HepG2 (cell line): Measurements from ENCODE around the gene CRY1. TPM values are rescaled to one million over a fixed set of nuclear protein-coding genes. Genes with fewer than 3 reads are reported as not detected.

ENCODE experiments used
- EZH2 ChIP-seq: conservative IDR thresholded peaks from 2 replicates; pipeline ENCODE4 v1.6.1; 2012; ENCODE audit warnings: mild to moderate bottlenecking, low read depth, low read length, moderate library complexity
- HNRNPLL ChIP-seq: fragments of 200-400 bp; formaldehyde crosslinking; IDR thresholded peaks from 2 replicates; pipeline ENCODE4 v1.6.1; 2017; ENCODE audit warnings: mild to moderate bottlenecking, low read depth, low read length; ENCODE audit not compliant: poor library complexity, severe bottlenecking
- KDM3A ChIP-seq: IDR thresholded peaks from 2 replicates; pipeline ENCODE4 v1.6.1; 2018; ENCODE audit warnings: low read depth, missing compliant biosample characterization
- MED8 ChIP-seq: sonication (generic); formaldehyde crosslinking; IDR thresholded peaks from 2 replicates; pipeline ENCODE4 v1.8.1; 2023; ENCODE audit warnings: mild to moderate bottlenecking, missing genetic modification reagents; ENCODE audit not compliant: insufficient replicate concordance
- NCOR1 ChIP-seq: fragments of 200-600 bp; sonication (generic); IDR thresholded peaks from 2 replicates; pipeline ENCODE4 v1.7.0; 2017; ENCODE audit warnings: antibody characterized with exemption, low read length, borderline replicate concordance
- RERE ChIP-seq: IDR thresholded peaks from 2 replicates; pipeline ENCODE4 v1.6.1; 2016; ENCODE audit warnings: low read depth, missing genetic modification reagents, missing compliant biosample characterization
- SALL1 ChIP-seq: sonication (generic); formaldehyde crosslinking; IDR thresholded peaks from 2 replicates; pipeline ENCODE4 v1.8.0; 2022; ENCODE audit warnings: mild to moderate bottlenecking, missing genetic modification reagents
- SMAD3 ChIP-seq: sonication (generic); formaldehyde crosslinking; IDR thresholded peaks from 2 replicates; pipeline ENCODE4 v1.4.0; 2020; ENCODE audit warnings: missing genetic modification reagents
- TBP ChIP-seq: sonication (generic); formaldehyde crosslinking; IDR thresholded peaks from 2 replicates; pipeline ENCODE4 v1.5.0; 2020; ENCODE audit warnings: missing genetic modification reagents
- TRIM24 ChIP-seq: sonication (generic); formaldehyde crosslinking; IDR thresholded peaks from 2 replicates; pipeline ENCODE4 v1.8.0; 2022; ENCODE audit warnings: mild to moderate bottlenecking, missing genetic modification reagents
- XRCC5 ChIP-seq: fragments of 200-400 bp; formaldehyde crosslinking; optimal IDR thresholded peaks from 2 replicates; pipeline ENCODE3; 2017; ENCODE audit warnings: mild to moderate bottlenecking, low read length
- ZBTB42 ChIP-seq: sonication (generic); formaldehyde crosslinking; IDR thresholded peaks from 2 replicates; pipeline ENCODE4 v1.5.0; 2020; ENCODE audit warnings: mild to moderate bottlenecking, missing genetic modification reagents
- ZBTB46 ChIP-seq: sonication (generic); formaldehyde crosslinking; IDR thresholded peaks from 2 replicates; pipeline ENCODE4 v1.4.0; 2020; ENCODE audit warnings: mild to moderate bottlenecking, missing genetic modification reagents, borderline replicate concordance
- ZBTB7B ChIP-seq: sonication (generic); formaldehyde crosslinking; IDR thresholded peaks from 2 replicates; pipeline ENCODE4 v1.4.0; 2020; ENCODE audit warnings: missing genetic modification reagents
- ZNF138 ChIP-seq: sonication (generic); formaldehyde crosslinking; IDR thresholded peaks from 2 replicates; pipeline ENCODE4 v1.5.0; 2020; ENCODE audit warnings: mild to moderate bottlenecking, low read depth, missing genetic modification reagents
- ZNF180 ChIP-seq: sonication (generic); formaldehyde crosslinking; IDR thresholded peaks from 2 replicates; pipeline ENCODE4 v1.4.0; 2020; ENCODE audit warnings: low read depth, missing genetic modification reagents, borderline replicate concordance
- ZNF3 ChIP-seq: IDR thresholded peaks from 2 replicates; pipeline ENCODE4 v1.7.0; 2017; ENCODE audit warnings: inconsistent platforms
- ZNF605 ChIP-seq: sonication (generic); formaldehyde crosslinking; IDR thresholded peaks from 2 replicates; pipeline ENCODE4 v1.8.0; 2022; ENCODE audit warnings: mild to moderate bottlenecking, missing genetic modification reagents
- ZNF615 ChIP-seq: sonication (generic); formaldehyde crosslinking; IDR thresholded peaks from 2 replicates; pipeline ENCODE4 v1.5.0; 2020; ENCODE audit warnings: mild to moderate bottlenecking, missing genetic modification reagents, borderline replicate concordance
- ZNF841 ChIP-seq: sonication (generic); formaldehyde crosslinking; IDR thresholded peaks from 2 replicates; pipeline ENCODE4 v1.8.1; 2023; ENCODE audit warnings: missing genetic modification reagents, borderline replicate concordance
- ZSCAN25 ChIP-seq: sonication (generic); formaldehyde crosslinking; IDR thresholded peaks from 2 replicates; pipeline ENCODE4 v1.8.0; 2022; ENCODE audit warnings: mild to moderate bottlenecking, missing genetic modification reagents
- ZSCAN5A ChIP-seq: sonication (generic); formaldehyde crosslinking; IDR thresholded peaks from 2 replicates; pipeline ENCODE4 v1.8.0; 2022; ENCODE audit warnings: mild to moderate bottlenecking, missing genetic modification reagents, borderline replicate concordance
- polyA plus RNA-seq, 8 experiments: library from polyadenylated mRNA; depleted of rRNA in 3 of 8; stranded (reverse) in 7 of 8; unstranded in 1 of 8; fragments of >200 nt; fragmentation: Illumina TruSeq in 4 of 8; extraction: Trizol in 4 of 8; gene quantifications; 2 replicates each; pipeline versions ENCODE4 v1.2.1 to v1.2.3, GENCODE V29; 2011 to 2016; ENCODE audit warnings: low read depth in 4 of 8, missing spikeins in 1 of 8, mixed read lengths in 1 of 8; ENCODE audit not compliant: insufficient read depth in 1 of 8
- total RNA-seq, 5 experiments: library from RNA; depleted of rRNA; stranded (reverse); fragments of >200 nt; fragmentation: Illumina TruSeq; extraction: Trizol; gene quantifications; 2 replicates each; pipeline ENCODE4 v1.2.3, GENCODE V29; 2016; ENCODE audit warnings: low read depth in 1 of 5

Gene CRY1
- total and polyA plus RNA-seq, 2 of the 13 experiments (the other 11 are each of a cell fraction or from before 2014, with no cell fraction given), result 11.4 to 13.9 TPM

- TF ChIP-seq ZSCAN5A (peak; percentile 70; the same call in 1 of the 2 replicates), HNRNPLL (peak; percentile 51), TRIM24 (CRISPR knock-in tag) (no peak), NCOR1 (no peak), ZBTB46 (CRISPR knock-in tag) (no peak), XRCC5 (peak; percentile 80), SALL1 (CRISPR knock-in tag) (peak; percentile 86; the same call in 1 of the 2 replicates), KDM3A (no peak), TBP (CRISPR knock-in tag) (no peak), RERE (no peak), ZSCAN25 (CRISPR knock-in tag) (no peak), SMAD3 (CRISPR knock-in tag) (no peak), ZNF841 (CRISPR knock-in tag) (no peak), ZBTB42 (0 out of 2 replicates have a peak, but pooled peaks have one; percentile 29), ZNF605 (CRISPR knock-in tag) (peak; percentile 91), EZH2 (no peak), MED8 (CRISPR knock-in tag) (peak; percentile 22), ZNF138 (no peak), ZBTB7B (CRISPR knock-in tag) (no peak), ZNF3 (CRISPR knock-in tag) (no peak), ZNF180 (no peak), ZNF615 (peak; percentile 35; the same call in 1 of the 2 replicates)
Measured at GRCh38 chr12:106986625-106987389, 106.5 kb downstream of the CRY1 start, which contains the start of gene MTERF2 (continued).
